H9 (cell line): Measurements from ENCODE around the gene CBLB. TPM values are rescaled to one million over a fixed set of nuclear protein-coding genes. Genes with fewer than 3 reads are reported as not detected.

Source experiments
- DNase-seq: peaks from one replicate; pipeline ENCODE4 v3.0.0-alpha.2; 2017
- H2AFZ ChIP-seq: one replicate; pipeline ENCODE4 v1.6.1; 2013; ENCODE audit warnings: mild to moderate bottlenecking, low read length, control low read depth, moderate library complexity
- H2AK5ac ChIP-seq: 2 replicates; pipeline ENCODE4 v1.6.1; 2013; ENCODE audit warnings: low read length, control low read depth, mixed read lengths; ENCODE audit not compliant: insufficient read length
- H2BK120ac ChIP-seq: one replicate; pipeline ENCODE4 v1.6.1; 2013; ENCODE audit warnings: low read depth, mild to moderate bottlenecking, low read length, control low read depth, inconsistent platforms; ENCODE audit not compliant: poor library complexity, severe bottlenecking
- H2BK12ac ChIP-seq: 2 replicates; pipeline ENCODE4 v1.6.1; 2013; ENCODE audit warnings: low read length, control low read depth, mixed read lengths, low read depth; ENCODE audit not compliant: insufficient read length
- H2BK15ac ChIP-seq: 2 replicates; pipeline ENCODE4 v1.6.1; 2013; ENCODE audit warnings: low read depth, low read length, control low read depth
- H2BK20ac ChIP-seq: one replicate; pipeline ENCODE4 v1.6.1; 2013; ENCODE audit warnings: low read depth, mild to moderate bottlenecking, low read length, control low read depth, inconsistent platforms; ENCODE audit not compliant: poor library complexity, severe bottlenecking
- H2BK5ac ChIP-seq: 2 replicates; pipeline ENCODE4 v1.6.1; 2013; ENCODE audit warnings: low read length, control low read depth, mixed read lengths; ENCODE audit not compliant: insufficient read length
- H3K14ac ChIP-seq: 2 replicates; pipeline ENCODE4 v1.6.1; 2013; ENCODE audit warnings: low read length, control low read depth; ENCODE audit not compliant: insufficient read depth
- H3K18ac ChIP-seq: 2 replicates; pipeline ENCODE4 v1.6.1; 2013; ENCODE audit warnings: low read depth, mild to moderate bottlenecking, mixed read lengths, low read length, control low read depth; ENCODE audit not compliant: insufficient read length
- H3K23ac ChIP-seq: 2 replicates; pipeline ENCODE4 v1.6.1; 2013; ENCODE audit warnings: low read length, control low read depth, mixed read lengths, low read depth; ENCODE audit not compliant: insufficient read length
- H3K23me2 ChIP-seq: 2 replicates; pipeline ENCODE4 v1.6.1; 2013; ENCODE audit warnings: low read depth, mild to moderate bottlenecking, mixed read lengths, low read length, control low read depth; ENCODE audit not compliant: insufficient read length, poor library complexity, severe bottlenecking
- H3K27ac ChIP-seq: 2 replicates; pipeline ENCODE4 v1.5.1; 2013; ENCODE audit warnings: low read length, control low read depth, mixed read lengths, low read depth; ENCODE audit not compliant: insufficient read length
- H3K27me3 ChIP-seq: 2 replicates; pipeline ENCODE4 v1.6.1; 2013; ENCODE audit warnings: low read length, control low read depth, inconsistent platforms; ENCODE audit not compliant: insufficient read depth
- H3K4ac ChIP-seq: 2 replicates; pipeline ENCODE4 v1.6.1; 2013; ENCODE audit warnings: low read depth, mild to moderate bottlenecking, control low read depth, inconsistent platforms, low read length, moderate library complexity
- H3K4me1 ChIP-seq: 2 replicates; pipeline ENCODE4 v1.6.1; 2013; ENCODE audit warnings: low read length, control low read depth, inconsistent platforms; ENCODE audit not compliant: insufficient read depth
- H3K4me2 ChIP-seq: 2 replicates; pipeline ENCODE4 v1.6.1; 2013; ENCODE audit warnings: low read length, control low read depth, mixed read lengths; ENCODE audit not compliant: insufficient read length, insufficient read depth
- H3K56ac ChIP-seq: 2 replicates; pipeline ENCODE4 v1.6.1; 2013; ENCODE audit warnings: low read depth, mild to moderate bottlenecking, mixed read lengths, low read length, control low read depth; ENCODE audit not compliant: insufficient read length
- H3K79me1 ChIP-seq: 2 replicates; pipeline ENCODE4 v1.6.1; 2013; ENCODE audit warnings: low read depth, mild to moderate bottlenecking, moderate library complexity, low read length, control low read depth, inconsistent platforms; ENCODE audit not compliant: insufficient read depth, poor library complexity, severe bottlenecking
- H3K79me2 ChIP-seq: 2 replicates; pipeline ENCODE4 v1.6.1; 2013; ENCODE audit warnings: low read length, control low read depth, inconsistent platforms; ENCODE audit not compliant: insufficient read depth
- H3K9ac ChIP-seq: 2 replicates; pipeline ENCODE4 v1.6.1; 2013; ENCODE audit warnings: low read length, control low read depth, mixed read lengths; ENCODE audit not compliant: insufficient read length; ENCODE audit errors: extremely low read depth
- H3K9me3 ChIP-seq: one replicate; pipeline ENCODE4 v1.6.1; 2013; ENCODE audit warnings: low read depth, low read length, inconsistent platforms; ENCODE audit not compliant: control insufficient read depth
- H3T11ph ChIP-seq: one replicate; pipeline ENCODE4 v1.6.1; 2013; ENCODE audit warnings: mild to moderate bottlenecking, low read length, control low read depth, inconsistent platforms
- H4K20me1 ChIP-seq: one replicate; pipeline ENCODE4 v1.6.1; 2013; ENCODE audit not compliant: control insufficient read depth, insufficient read length, insufficient read depth
- H4K5ac ChIP-seq: 2 replicates; pipeline ENCODE4 v1.6.1; 2013; ENCODE audit warnings: low read depth, mild to moderate bottlenecking, mixed read lengths, low read length, control low read depth; ENCODE audit not compliant: insufficient read length
- H4K8ac ChIP-seq: replicated peaks from 2 replicates; pipeline ENCODE4 v1.6.1; 2013; ENCODE audit warnings: low read length, control low read depth, mixed read lengths, low read depth; ENCODE audit not compliant: insufficient read length
- H4K91ac ChIP-seq: 2 replicates; pipeline ENCODE4 v1.6.1; 2013; ENCODE audit warnings: low read depth, mild to moderate bottlenecking, moderate library complexity, mixed read lengths, low read length, control low read depth; ENCODE audit not compliant: insufficient read length
- H3K27ac Mint-ChIP-seq, 3 experiments: 2 replicates in 2 of 3; 3 replicates in 1 of 3; pipeline ENCODE4 v1.8.0; 2020 to 2021; ENCODE audit warnings: mixed read lengths in 3 of 3, mild to moderate bottlenecking in 1 of 3, moderate library complexity in 1 of 3
- H3K27me3 Mint-ChIP-seq: 2 replicates; pipeline ENCODE4 v1.8.0; 2021; ENCODE audit warnings: low read depth, mild to moderate bottlenecking, moderate library complexity, mixed read lengths
- H3K36me3 Mint-ChIP-seq, 3 experiments: 2 replicates in 2 of 3; 3 replicates in 1 of 3; pipeline ENCODE4 v1.8.0; 2020 to 2021; ENCODE audit warnings: low read depth in 3 of 3, mixed read lengths in 3 of 3; ENCODE audit not compliant: insufficient read depth in 1 of 3
- H3K4me1 Mint-ChIP-seq, 2 experiments: 2 replicates each; pipeline ENCODE4 v1.8.0; 2020; ENCODE audit warnings: mixed read lengths in 2 of 2
- H3K4me3 Mint-ChIP-seq, 2 experiments: 2 replicates in 1 of 2; 3 replicates in 1 of 2; pipeline ENCODE4 v1.8.0; 2020 to 2021; ENCODE audit warnings: mild to moderate bottlenecking in 2 of 2, mixed read lengths in 2 of 2, moderate library complexity in 1 of 2
- H3K9me3 Mint-ChIP-seq, 2 experiments: 2 replicates in 1 of 2; 3 replicates in 1 of 2; pipeline ENCODE4 v1.8.0; 2020; ENCODE audit warnings: mild to moderate bottlenecking in 2 of 2, mixed read lengths in 2 of 2, moderate library complexity in 1 of 2
- CTCF ChIP-seq: fragments of 200-600 bp; sonication (generic); conservative IDR thresholded peaks from 3 replicates; pipeline ENCODE4 v1.8.0; 2021; ENCODE audit warnings: antibody characterized with exemption, mild to moderate bottlenecking
- WGBS: extraction: QIAGEN DNeasy Blood & Tissue Kit; methylation state at CpG from one replicate; pipeline ENCODE4 v1.1.7; 2013; ENCODE audit warnings: missing lambda C conversion rate, low lambda C conversion rate, mixed read lengths; ENCODE audit not compliant: insufficient read length; ENCODE audit errors: extremely low coverage; 5-methylcytosine and 5-hydroxymethylcytosine counted together
- total RNA-seq: library from RNA; stranded (reverse); gene quantifications from 2 replicates; pipeline ENCODE4 v1.2.1, GENCODE V29; 2021

The CBLB gene
- total RNA-seq, 1 experiment from 2014 or later = 25.7 TPM

- no peak overlapping the region for H3K27ac Mint-ChIP-seq
- no peak overlapping the region for H4K91ac ChIP-seq
- H3K4me1 Mint-ChIP-seq = peaks cover 13 to 15% of the 10 kb centered on the region in 2 experiments
- no peak overlapping the region for H2BK20ac ChIP-seq
- H3K79me1 ChIP-seq = no peaks in the 10 kb centered on the region
- H3K4ac ChIP-seq = no peak overlapping the region
- no peak overlapping the region for H3K14ac ChIP-seq
- no peak overlapping the region for H2BK15ac ChIP-seq
- peaks cover 5% of the 10 kb centered on the region; the same call in 1 of the 2 replicates for H3K4me1 ChIP-seq
- no peaks in the 10 kb centered on the region for H3K27me3 Mint-ChIP-seq
- no peak overlapping the region for H3K23ac ChIP-seq
- no peaks in the 10 kb centered on the region for H3K23me2 ChIP-seq
- no peak overlapping the region for H3K4me3 Mint-ChIP-seq
- H3K36me3 Mint-ChIP-seq = no peaks in the 10 kb centered on the region
- no peak overlapping the region for H2BK12ac ChIP-seq
- no peak overlapping the region for H3K56ac ChIP-seq
- DNase-seq = no peak
- H2AK5ac ChIP-seq = no peak overlapping the region
- H3K79me2 ChIP-seq = no peaks in the 10 kb centered on the region
- no peaks in the 10 kb centered on the region for H3K9me3 ChIP-seq
- no peak overlapping the region for H3K18ac ChIP-seq
- no peak overlapping the region for H2BK120ac ChIP-seq
- H3K9me3 Mint-ChIP-seq = no peaks in the 10 kb centered on the region
- no peak overlapping the region for H3T11ph ChIP-seq
- H3K27ac ChIP-seq = no peak overlapping the region
- TF ChIP-seq CTCF = no peak
- no peak overlapping the region for H3K9ac ChIP-seq
- no peak overlapping the region for H2BK5ac ChIP-seq
- no CpG with 5 or more reads among the region's 5 CpGs for WGBS
- H4K20me1 ChIP-seq = no peaks in the 10 kb centered on the region
- no peak overlapping the region for H2AFZ ChIP-seq
- H4K8ac ChIP-seq = no peak overlapping the region
- H3K4me2 ChIP-seq = no peak overlapping the region
- no peaks in the 10 kb centered on the region for H3K27me3 ChIP-seq
- H4K5ac ChIP-seq = no peak overlapping the region
Observed at GRCh38 chr3:105616374-105617121, 252.3 kb downstream of the CBLB start.
